Measurements from ENCODE around the gene CCDC28A. TPM values are rescaled to one million over a fixed set of nuclear protein-coding genes. Genes with fewer than 3 reads are reported as not detected.

The CCDC28A gene
- total and polyA plus RNA-seq, 3 donors from 2014 or later, result 30.3 to 36.4 (median 35.0) TPM

DNA sequence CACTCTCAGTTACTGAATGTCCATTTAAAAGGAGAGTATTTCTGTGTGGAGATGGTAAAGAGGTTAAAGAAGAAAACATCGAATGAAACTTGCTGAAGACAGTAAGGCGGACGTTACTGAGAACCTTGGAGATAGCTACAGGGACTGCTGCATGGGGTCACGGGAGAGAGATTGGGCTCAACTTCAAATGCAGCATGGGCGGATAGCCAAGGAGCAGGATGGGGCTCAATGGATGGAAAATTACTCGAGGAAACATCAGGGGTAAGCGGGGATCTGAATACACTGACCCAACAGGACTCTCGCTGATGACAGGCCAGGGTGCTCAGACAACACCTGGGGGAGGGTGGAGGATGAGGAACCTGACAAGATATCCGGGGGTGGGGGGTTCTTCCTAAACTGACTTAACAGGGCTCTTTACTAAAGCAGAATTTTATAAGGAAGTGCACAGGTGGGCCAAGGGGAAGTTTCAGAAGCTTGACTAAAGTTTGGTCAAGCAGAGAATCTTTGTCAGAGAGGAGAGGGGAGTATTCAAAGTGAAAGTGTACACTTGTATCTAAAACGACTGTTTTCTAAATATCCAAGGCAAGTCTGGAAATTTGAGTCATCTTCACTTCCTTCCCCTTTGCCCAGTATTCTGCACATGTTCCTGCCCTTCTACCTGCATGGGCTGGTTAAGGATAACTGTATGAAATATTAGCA lies 45.1 kb downstream of the CCDC28A start:
- Histone ChIP-seq H3K27ac (no peak overlapping the region), H3K36me3 (ENCODE audit: low read depth, missing control alignments) (no peaks in the 10 kb centered on the region), H3K4me1 (no peaks in the 10 kb centered on the region), H3K27me3 (no peaks in the 10 kb centered on the region), H3K9me3 (no peaks in the 10 kb centered on the region), H3K4me3 (no peak overlapping the region)
- intact Hi-C loops (cut with DNase I; ENCODE audit: low total_unique reads), result no loop called here
- WGBS, 2 donors, result 73 to 80% methylated on average over 10 of the region's 10 CpGs
- no peak for TF ChIP-seq POLR2A (IDR thresholded peaks at IDR 0.05)
- TF ChIP-seq, protein P1, sequence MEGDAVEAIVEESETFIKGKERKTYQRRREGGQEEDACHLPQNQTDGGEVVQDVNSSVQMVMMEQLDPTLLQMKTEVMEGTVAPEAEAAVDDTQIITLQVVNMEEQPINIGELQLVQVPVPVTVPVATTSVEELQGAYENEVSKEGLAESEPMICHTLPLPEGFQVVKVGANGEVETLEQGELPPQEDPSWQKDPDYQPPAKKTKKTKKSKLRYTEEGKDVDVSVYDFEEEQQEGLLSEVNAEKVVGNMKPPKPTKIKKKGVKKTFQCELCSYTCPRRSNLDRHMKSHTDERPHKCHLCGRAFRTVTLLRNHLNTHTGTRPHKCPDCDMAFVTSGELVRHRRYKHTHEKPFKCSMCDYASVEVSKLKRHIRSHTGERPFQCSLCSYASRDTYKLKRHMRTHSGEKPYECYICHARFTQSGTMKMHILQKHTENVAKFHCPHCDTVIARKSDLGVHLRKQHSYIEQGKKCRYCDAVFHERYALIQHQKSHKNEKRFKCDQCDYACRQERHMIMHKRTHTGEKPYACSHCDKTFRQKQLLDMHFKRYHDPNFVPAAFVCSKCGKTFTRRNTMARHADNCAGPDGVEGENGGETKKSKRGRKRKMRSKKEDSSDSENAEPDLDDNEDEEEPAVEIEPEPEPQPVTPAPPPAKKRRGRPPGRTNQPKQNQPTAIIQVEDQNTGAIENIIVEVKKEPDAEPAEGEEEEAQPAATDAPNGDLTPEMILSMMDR (IDR thresholded peaks at IDR 0.05), result no peak
- DNase-seq, result no peak

- no peak for DNase-seq
- no peak overlapping the region for H3K27ac ChIP-seq
- no peaks in the 10 kb centered on the region for H3K27me3 ChIP-seq
- intact Hi-C loops (cut with DNase I; ENCODE audit: low total_unique reads), result no loop called here
- H3K4me3 ChIP-seq, result no peak overlapping the region
- H3K9me3 ChIP-seq, result no peaks in the 10 kb centered on the region
- WGBS, 2 donors, result 94 to 98% methylated on average over 4 of the region's 4 CpGs
- no peaks in the 10 kb centered on the region for H3K36me3 ChIP-seq (ENCODE audit: low read depth, missing control alignments)
- TF ChIP-seq, protein P1 (IDR thresholded peaks at IDR 0.05), result no peak
- no peak for TF ChIP-seq POLR2A (IDR thresholded peaks at IDR 0.05)
- H3K4me1 ChIP-seq, result no peaks in the 10 kb centered on the region
Observed at GRCh38 chr6:138821519-138821918, 48.0 kb downstream of the CCDC28A start.

DNA sequence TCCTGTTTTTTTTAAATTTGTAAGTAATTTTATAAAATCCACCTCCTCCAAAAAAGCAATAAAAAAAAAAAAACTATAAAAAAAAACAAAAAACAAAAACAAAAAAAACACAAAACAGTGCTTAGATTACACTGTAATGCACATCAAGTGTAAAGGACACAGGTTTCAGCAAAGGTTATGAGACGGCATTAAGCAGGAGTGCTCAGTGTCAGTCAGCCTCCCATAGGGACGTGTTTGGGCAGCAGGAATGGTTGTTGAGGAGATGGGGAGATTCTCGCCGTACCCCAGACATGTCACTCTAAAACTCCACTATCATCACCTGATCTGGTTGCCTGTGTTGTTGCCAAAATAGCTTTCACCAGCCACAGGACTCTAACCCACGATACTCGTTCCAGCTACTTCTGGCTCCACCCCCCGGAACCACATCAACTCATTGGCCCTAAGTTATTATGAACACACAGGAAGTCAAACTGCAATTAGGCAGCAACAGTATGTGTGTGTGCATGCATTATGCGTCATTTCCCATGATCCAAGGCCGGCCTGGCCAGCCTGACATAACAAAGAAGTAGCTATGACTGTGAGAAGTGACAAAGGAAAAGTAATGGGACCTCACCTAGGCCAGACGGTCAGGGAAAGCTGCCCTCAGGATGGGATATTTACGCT lies 51.0 kb downstream of the CCDC28A start:
- Histone ChIP-seq H3K27me3 (no peaks in the 10 kb centered on the region), H3K4me3 (no peak overlapping the region), H3K4me1 (no peaks in the 10 kb centered on the region), H3K9me3 (no peaks in the 10 kb centered on the region), H3K36me3 (ENCODE audit: low read depth, missing control alignments) (no peaks in the 10 kb centered on the region), H3K27ac (no peak overlapping the region)
- no peak for TF ChIP-seq POLR2A (IDR thresholded peaks at IDR 0.05)
- TF ChIP-seq, protein P1 (IDR thresholded peaks at IDR 0.05), result no peak
- WGBS, 2 donors, result 89 to 94% methylated on average over 11 of the region's 11 CpGs
- intact Hi-C loops (cut with DNase I; ENCODE audit: low total_unique reads), result no loop called here
- no peak for DNase-seq

DNA sequence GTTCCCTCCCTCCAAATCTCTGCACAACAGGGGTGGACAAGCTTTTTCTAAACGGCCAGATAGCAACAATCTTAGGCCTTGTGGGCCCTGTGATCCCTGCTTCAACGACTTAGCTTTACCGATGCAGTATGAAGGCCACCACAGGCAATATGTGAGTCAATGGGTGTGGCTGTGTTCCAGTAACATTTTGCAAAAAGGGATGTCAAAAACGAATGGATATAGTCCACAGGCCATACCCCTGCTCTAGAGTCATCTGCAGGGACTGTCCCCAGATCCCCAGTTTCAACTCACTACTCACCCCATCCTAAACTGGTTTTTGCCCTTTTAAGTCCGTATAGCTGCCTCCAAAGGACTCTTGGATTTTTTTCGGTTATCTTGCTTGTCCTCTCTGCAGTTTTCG lies 56.7 kb downstream of the CCDC28A start:
- Histone ChIP-seq H3K4me3 (no peak overlapping the region), H3K27me3 (no peaks in the 10 kb centered on the region), H3K27ac (no peak overlapping the region), H3K36me3 (ENCODE audit: low read depth, missing control alignments) (no peaks in the 10 kb centered on the region), H3K9me3 (no peaks in the 10 kb centered on the region), H3K4me1 (peaks cover 9% of the 10 kb centered on the region)
- intact Hi-C loops (cut with DNase I; ENCODE audit: low total_unique reads), result no loop called here
- 76 to 87% methylated on average over 7 of the region's 7 CpGs for WGBS, 2 donors
- TF ChIP-seq POLR2A (IDR thresholded peaks at IDR 0.05), result no peak
- TF ChIP-seq, protein P1 (IDR thresholded peaks at IDR 0.05), result no peak
- no peak for DNase-seq

Data from testis (tissue), 3 donors.